Right renal pelvis (tissue), 4 donors: Measurements from ENCODE around the gene DCAF15. TPM values are rescaled to one million over a fixed set of nuclear protein-coding genes. Genes with fewer than 3 reads are reported as not detected.
"Not testable (repeated sequence)": the region's sequence is repeated elsewhere in the genome, so short reads cannot be mapped to it uniquely, and the experiment has no call there.

ENCODE experiments used
- DNase-seq, 4 donors: peaks; one replicate each; pipeline ENCODE4 v3.0.0-alpha.2; 2013; ENCODE audit warnings: low read depth in 4 of 4, low spot score in 3 of 4, missing footprints in 1 of 4
- polyA plus RNA-seq, 4 donors: library from polyadenylated mRNA; unstranded; fragments of 120-200 nt; gene quantifications; one replicate each; pipeline ENCODE4 v1.2.1, GENCODE V29; 2013; ENCODE audit not compliant: insufficient read length in 4 of 4

DCAF15 gene
- polyA plus RNA-seq, 4 donors = 33.3 to 41.3 (median 36.2) TPM

- not testable (repeated sequence) for DNase-seq
Observed at GRCh38 chr19:13973479-13973878, 21.2 kb downstream of the DCAF15 start.

- DNase-seq = no peak
Observed at GRCh38 chr19:13974073-13974472, 21.8 kb downstream of the DCAF15 start.

- no peak for DNase-seq
Observed at GRCh38 chr19:13975870-13976269, 23.6 kb downstream of the DCAF15 start.

- DNase-seq = no peak
Observed at GRCh38 chr19:13976446-13976845, 24.1 kb downstream of the DCAF15 start.

- no peak for DNase-seq
Observed at GRCh38 chr19:13977803-13978202, 25.5 kb downstream of the DCAF15 start.

- peak; percentile 63 to 68 (median 66) for DNase-seq
Observed at GRCh38 chr19:13978351-13979243, 26.3 kb downstream of the DCAF15 start.

GRCh38 chr19:13979244-13979615 is 26.9 kb downstream of the DCAF15 start:
- no peak for DNase-seq

- no peak for DNase-seq
Observed at GRCh38 chr19:13979686-13980085, 27.4 kb downstream of the DCAF15 start.

- DNase-seq = no peak
Observed at GRCh38 chr19:13980340-13980739, 28.0 kb downstream of the DCAF15 start.

- no peak for DNase-seq
Observed at GRCh38 chr19:13981021-13981420, 28.7 kb downstream of the DCAF15 start.

GRCh38 chr19:13981467-13981866 is 29.2 kb downstream of the DCAF15 start:
- no peak for DNase-seq

- DNase-seq = no peak
Observed at GRCh38 chr19:13981988-13982501, 29.7 kb downstream of the DCAF15 start.

GRCh38 chr19:13982773-13983172 is 30.5 kb downstream of the DCAF15 start:
- DNase-seq = no peak

GRCh38 chr19:13983213-13983889 is 31.0 kb downstream of the DCAF15 start:
- DNase-seq = no peak

GRCh38 chr19:13984186-13984585 is 31.9 kb downstream of the DCAF15 start:
- no peak for DNase-seq

GRCh38 chr19:13984875-13985741 is 32.8 kb downstream of the DCAF15 start:
- no peak for DNase-seq

GRCh38 chr19:13985771-13986347 is 33.5 kb downstream of the DCAF15 start:
- DNase-seq = no peak

- no peak for DNase-seq
Observed at GRCh38 chr19:13986348-13986904, 34.1 kb downstream of the DCAF15 start.

GRCh38 chr19:13987101-13987890 is 35.0 kb downstream of the DCAF15 start:
- no peak for DNase-seq
